WTC11 (cell line): ENCODE data around the gene MIOX. TPM values are rescaled to one million over a fixed set of nuclear protein-coding genes. Genes with fewer than 3 reads are reported as not detected.
"Not testable (repeated sequence)": the region's sequence is repeated elsewhere in the genome, so short reads cannot be mapped to it uniquely, and the experiment has no call there.

Source experiments
- ATAC-seq: fragments of 200-7000 bp; cut with Tn5 transposase; 2 replicates; pipeline ENCODE4 v1.10.0; 2021; ENCODE audit warnings: mild to moderate bottlenecking, moderate library complexity
- CTCF ChIA-PET: fragments of 300-600 bp; sonication (Branson Sonifier 250); formaldehyde crosslinking; loops from one replicate; lab custom pipeline; 2021; ENCODE audit warnings: antibody characterized with exemption; lab: Charles Lee
- POLR2A ChIA-PET: fragments of 350-600 bp; sonication (Branson Sonifier 250); formaldehyde crosslinking; loops from one replicate; lab custom pipeline; 2021; ENCODE audit warnings: antibody characterized with exemption; lab: Charles Lee
- DNase-seq: peaks from one replicate; pipeline ENCODE4 v3.0.0; 2021; ENCODE audit warnings: low spot score
- H3K27ac Mint-ChIP-seq: 2 replicates; pipeline ENCODE4 v1.8.0; 2021; ENCODE audit warnings: mixed read lengths
- H3K27me3 Mint-ChIP-seq: 2 replicates; pipeline ENCODE4 v1.8.0; 2021; ENCODE audit warnings: low read depth, mild to moderate bottlenecking, moderate library complexity, mixed read lengths
- H3K36me3 Mint-ChIP-seq: 2 replicates; pipeline ENCODE4 v1.8.0; 2021; ENCODE audit warnings: mixed read lengths
- H3K4me1 Mint-ChIP-seq: 2 replicates; pipeline ENCODE4 v1.8.0; 2022; ENCODE audit warnings: mixed read lengths
- H3K4me3 Mint-ChIP-seq: 2 replicates; pipeline ENCODE4 v1.8.0; 2021; ENCODE audit warnings: mild to moderate bottlenecking, moderate library complexity, mixed read lengths
- H3K9me3 Mint-ChIP-seq: 2 replicates; pipeline ENCODE4 v1.8.0; 2021; ENCODE audit warnings: mixed read lengths
- CREM ChIP-seq: sonication (generic); formaldehyde crosslinking; IDR thresholded peaks from 2 replicates; pipeline ENCODE4 v1.8.1; 2022; ENCODE audit warnings: mild to moderate bottlenecking, missing genetic modification reagents, moderate library complexity
- E2F5 ChIP-seq: sonication (generic); formaldehyde crosslinking; IDR thresholded peaks from 2 replicates; pipeline ENCODE4 v1.8.1; 2022; ENCODE audit warnings: mild to moderate bottlenecking, moderate library complexity, missing genetic modification reagents
- EMX1 ChIP-seq: fragments of 250-450 bp; sonication (Bioruptor Pico); IDR thresholded peaks from 2 replicates; pipeline ENCODE4 v1.8.0; 2021; ENCODE audit warnings: mild to moderate bottlenecking
- ESRRA ChIP-seq: sonication (generic); formaldehyde crosslinking; IDR thresholded peaks from 2 replicates; pipeline ENCODE4 v1.8.1; 2022; ENCODE audit warnings: mild to moderate bottlenecking, missing genetic modification reagents, borderline replicate concordance
- ETV6 ChIP-seq: sonication (generic); formaldehyde crosslinking; IDR thresholded peaks from 2 replicates; pipeline ENCODE4 v1.8.1; 2022; ENCODE audit warnings: mild to moderate bottlenecking, missing genetic modification reagents
- FOXP1 ChIP-seq: sonication (generic); formaldehyde crosslinking; IDR thresholded peaks from 2 replicates; pipeline ENCODE4 v1.8.0; 2022; ENCODE audit warnings: missing genetic modification reagents, mild to moderate bottlenecking, moderate library complexity, borderline replicate concordance
- FOXP4 ChIP-seq: sonication (generic); formaldehyde crosslinking; IDR thresholded peaks from 2 replicates; pipeline ENCODE4 v1.8.0; 2022; ENCODE audit warnings: mild to moderate bottlenecking, missing genetic modification reagents
- GTF2I ChIP-seq: fragments of 250-450 bp; sonication (Bioruptor Pico); conservative IDR thresholded peaks from 2 replicates; pipeline ENCODE4 v1.4.0; 2021; ENCODE audit warnings: mild to moderate bottlenecking
- IRF2 ChIP-seq: sonication (generic); formaldehyde crosslinking; IDR thresholded peaks from 2 replicates; pipeline ENCODE4 v1.8.0; 2022; ENCODE audit warnings: low read depth, missing genetic modification reagents, borderline replicate concordance
- KAT7 ChIP-seq: sonication (generic); formaldehyde crosslinking; IDR thresholded peaks from 2 replicates; pipeline ENCODE4 v1.8.1; 2023; ENCODE audit warnings: missing genetic modification reagents, mild to moderate bottlenecking, borderline replicate concordance
- PRRX2 ChIP-seq: fragments of 250-450 bp; sonication (Bioruptor Pico); IDR thresholded peaks from 2 replicates; pipeline ENCODE4 v1.8.0; 2021; ENCODE audit warnings: mild to moderate bottlenecking
- SP1 ChIP-seq: sonication (generic); formaldehyde crosslinking; conservative IDR thresholded peaks from 2 replicates; pipeline ENCODE4 v1.8.1; 2022; ENCODE audit warnings: missing genetic modification reagents
- ZNF121 ChIP-seq: sonication (generic); formaldehyde crosslinking; IDR thresholded peaks from 2 replicates; pipeline ENCODE4 v1.8.0; 2023; ENCODE audit warnings: missing genetic modification reagents
- total RNA-seq: library from RNA; stranded (reverse); gene quantifications from 3 replicates; pipeline ENCODE4 v1.2.3, GENCODE V29; 2021
- TF ChIP-seq, protein P1 (sequence below): sonication (generic); formaldehyde crosslinking; IDR thresholded peaks from 2 replicates; pipeline ENCODE4 v1.8.1; 2023; ENCODE audit warnings: mild to moderate bottlenecking, missing genetic modification reagents, moderate library complexity
- TF ChIP-seq, protein P2 (sequence below): sonication (generic); formaldehyde crosslinking; IDR thresholded peaks from 2 replicates; pipeline ENCODE4 v1.8.1; 2023; ENCODE audit warnings: mild to moderate bottlenecking, missing genetic modification reagents, moderate library complexity
- TF ChIP-seq, protein P3 (sequence below): sonication (generic); formaldehyde crosslinking; IDR thresholded peaks from 2 replicates; pipeline ENCODE4 v1.8.1; 2023; ENCODE audit warnings: mild to moderate bottlenecking, moderate library complexity, missing genetic modification reagents

The MIOX gene
- total RNA-seq, 1 experiment from 2014 or later: 0.33 TPM

- ChIA-PET CTCF (interaction anchor here (0.9 to 1.3 kb wide), 2 partner anchors 16 to 44 kb away, joined by 3 read pairs; partner anchors contain the start of gene SYCE3), POLR2A (no interaction called here)
- no peaks in the 10 kb centered on the region for H3K4me1 Mint-ChIP-seq
- no peak overlapping the region for H3K4me3 Mint-ChIP-seq
- no peak overlapping the region for H3K27ac Mint-ChIP-seq
- H3K27me3 Mint-ChIP-seq: no peaks in the 10 kb centered on the region
- no peaks in the 10 kb centered on the region for H3K9me3 Mint-ChIP-seq
- peaks cover 15% of the 10 kb centered on the region for H3K36me3 Mint-ChIP-seq
- ATAC-seq (no peak), DNase-seq (no peak)
- no peak for TF ChIP-seq FOXP1 (CRISPR knock-in tag)
- no peak for TF ChIP-seq EMX1
- TF ChIP-seq KAT7 (CRISPR knock-in tag): no peak
- no peak for TF ChIP-seq IRF2 (CRISPR knock-in tag)
- TF ChIP-seq, protein P1, sequence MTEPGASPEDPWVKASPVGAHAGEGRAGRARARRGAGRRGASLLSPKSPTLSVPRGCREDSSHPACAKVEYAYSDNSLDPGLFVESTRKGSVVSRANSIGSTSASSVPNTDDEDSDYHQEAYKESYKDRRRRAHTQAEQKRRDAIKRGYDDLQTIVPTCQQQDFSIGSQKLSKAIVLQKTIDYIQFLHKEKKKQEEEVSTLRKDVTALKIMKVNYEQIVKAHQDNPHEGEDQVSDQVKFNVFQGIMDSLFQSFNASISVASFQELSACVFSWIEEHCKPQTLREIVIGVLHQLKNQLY (CRISPR knock-in tag): no peak
- no peak for TF ChIP-seq SP1 (CRISPR knock-in tag)
- no peak for TF ChIP-seq ETV6 (CRISPR knock-in tag)
- TF ChIP-seq CREM (CRISPR knock-in tag): no peak
- TF ChIP-seq FOXP4: no peak
- TF ChIP-seq GTF2I (CRISPR knock-in tag): no peak
- TF ChIP-seq, protein P2, sequence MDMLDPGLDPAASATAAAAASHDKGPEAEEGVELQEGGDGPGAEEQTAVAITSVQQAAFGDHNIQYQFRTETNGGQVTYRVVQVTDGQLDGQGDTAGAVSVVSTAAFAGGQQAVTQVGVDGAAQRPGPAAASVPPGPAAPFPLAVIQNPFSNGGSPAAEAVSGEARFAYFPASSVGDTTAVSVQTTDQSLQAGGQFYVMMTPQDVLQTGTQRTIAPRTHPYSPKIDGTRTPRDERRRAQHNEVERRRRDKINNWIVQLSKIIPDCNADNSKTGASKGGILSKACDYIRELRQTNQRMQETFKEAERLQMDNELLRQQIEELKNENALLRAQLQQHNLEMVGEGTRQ (CRISPR knock-in tag): no peak
Measured at GRCh38 chr22:50519151-50519550, 32.5 kb downstream of the MIOX start.

DNA sequence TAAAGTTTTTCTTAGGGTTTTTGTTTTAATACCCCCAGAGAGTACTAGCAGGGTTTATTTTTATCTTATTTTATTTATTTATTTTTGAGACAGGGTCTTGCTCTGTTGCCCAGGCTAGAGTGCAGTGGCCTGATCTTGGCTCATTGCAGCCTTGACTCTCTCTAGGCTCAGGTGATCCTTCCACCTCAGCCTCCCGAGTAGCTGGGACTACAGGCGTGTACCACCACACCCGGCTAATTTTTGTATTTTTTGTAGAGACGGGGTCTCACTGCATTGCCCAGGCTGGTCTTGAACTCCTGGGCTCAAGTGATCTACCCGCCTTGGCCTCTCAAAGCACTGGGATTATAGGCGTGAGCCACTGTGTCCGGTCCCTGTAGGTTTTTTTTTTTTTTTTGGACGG, 33.5 kb downstream of the MIOX start:
- CTCF ChIA-PET: not testable (repeated sequence)

GRCh38 chr22:50520826-50521453, 34.3 kb downstream of the MIOX start:
- Mint-ChIP-seq H3K27me3 (no peaks in the 10 kb centered on the region), H3K36me3 (peaks cover 10% of the 10 kb centered on the region), H3K4me3 (no peak overlapping the region), H3K4me1 (peaks cover 6% of the 10 kb centered on the region), H3K9me3 (no peaks in the 10 kb centered on the region), H3K27ac (no peak overlapping the region)
- no peak for DNase-seq
- TF ChIP-seq, protein P3, sequence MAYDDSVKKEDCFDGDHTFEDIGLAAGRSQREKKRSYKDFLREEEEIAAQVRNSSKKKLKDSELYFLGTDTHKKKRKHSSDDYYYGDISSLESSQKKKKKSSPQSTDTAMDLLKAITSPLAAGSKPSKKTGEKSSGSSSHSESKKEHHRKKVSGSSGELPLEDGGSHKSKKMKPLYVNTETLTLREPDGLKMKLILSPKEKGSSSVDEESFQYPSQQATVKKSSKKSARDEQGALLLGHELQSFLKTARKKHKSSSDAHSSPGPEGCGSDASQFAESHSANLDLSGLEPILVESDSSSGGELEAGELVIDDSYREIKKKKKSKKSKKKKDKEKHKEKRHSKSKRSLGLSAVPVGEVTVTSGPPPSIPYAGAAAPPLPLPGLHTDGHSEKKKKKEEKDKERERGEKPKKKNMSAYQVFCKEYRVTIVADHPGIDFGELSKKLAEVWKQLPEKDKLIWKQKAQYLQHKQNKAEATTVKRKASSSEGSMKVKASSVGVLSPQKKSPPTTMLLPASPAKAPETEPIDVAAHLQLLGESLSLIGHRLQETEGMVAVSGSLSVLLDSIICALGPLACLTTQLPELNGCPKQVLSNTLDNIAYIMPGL (CRISPR knock-in tag): no peak
- no peak for TF ChIP-seq E2F5 (CRISPR knock-in tag)
- TF ChIP-seq PRRX2: no peak
- no peak for TF ChIP-seq ESRRA (CRISPR knock-in tag)
- ATAC-seq: no peak
- CTCF ChIA-PET: no interaction called here
- POLR2A ChIA-PET: no interaction called here

More for the DNA sequence above, 33.5 kb downstream of the MIOX start:
- TF ChIP-seq ZNF121: 0 out of 2 replicates have a peak, but pooled peaks have one; percentile 9
- TF ChIP-seq, all 79 proteins: peak for 1; not testable (repeated sequence) for 78
- H3K9me3 Mint-ChIP-seq, DNase-seq, H3K4me1 Mint-ChIP-seq, H3K27me3 Mint-ChIP-seq, H3K4me3 Mint-ChIP-seq, H3K27ac Mint-ChIP-seq, POLR2A ChIA-PET, H3K36me3 Mint-ChIP-seq, ATAC-seq: not testable (repeated sequence)
